Measurements from ENCODE around the gene PAPPA.

PAPPA gene

GRCh38 chr9:116422119-116422979 is 268.8 kb downstream of the PAPPA start:
- no peaks in the 10 kb centered on the region for H3K4me1 ChIP-seq (ENCODE audit: control insufficient read depth, insufficient read depth, low read length)
- H3K4me3 ChIP-seq (ENCODE audit: low read depth, low read length) = no peak overlapping the region
- no peak for TF ChIP-seq ZNF623 (tag by site-specific recombination; IDR thresholded peaks at IDR 0.05)
- TF ChIP-seq ZNF202 (tag by site-specific recombination; IDR thresholded peaks at IDR 0.05; ENCODE audit: borderline replicate concordance) = no peak
- POLR2A ChIA-PET = no interaction called here
- H3K9me3 ChIP-seq (ENCODE audit: control insufficient read depth, insufficient read depth, low read depth, low read length) = no peaks in the 10 kb centered on the region
- H3K36me3 ChIP-seq (ENCODE audit: control insufficient read depth in 2 of 2, insufficient read depth in 1 of 2, low read length in 2 of 2) = peaks cover 0 to 3% of the 10 kb centered on the region in 2 experiments; a peak in 1 of 3 replicates
- no peak overlapping the region for H3K27ac ChIP-seq (ENCODE audit: extremely low read depth, low read depth, low read length)
- CTCF ChIA-PET = interaction anchor here (0.9 to 1.2 kb wide), 2 partner anchors 239 to 273 kb away, joined by 3 read pairs; no protein-coding TSS in a partner anchor

- Histone ChIP-seq H3K4me1 (ENCODE audit: control insufficient read depth, insufficient read depth, low read length) (no peaks in the 10 kb centered on the region), H3K36me3 (ENCODE audit: control insufficient read depth in 2 of 2, insufficient read depth in 1 of 2, low read length in 2 of 2) (peaks cover 0 to 3% of the 10 kb centered on the region in 2 experiments; a peak in 1 of 3 replicates), H3K4me3 (ENCODE audit: low read depth, low read length) (no peak overlapping the region), H3K9me3 (ENCODE audit: control insufficient read depth, insufficient read depth, low read depth, low read length) (no peaks in the 10 kb centered on the region), H3K27ac (ENCODE audit: extremely low read depth, low read depth, low read length) (no peak overlapping the region)
- no peak for TF ChIP-seq TRIM28 (IDR thresholded peaks at IDR 0.05; ENCODE audit: borderline replicate concordance, low read length)
- TF ChIP-seq SCRT1 (tag by site-specific recombination; IDR thresholded peaks at IDR 0.05; ENCODE audit: borderline replicate concordance) = no peak
- no peak for TF ChIP-seq SP3 (tag by site-specific recombination; IDR thresholded peaks at IDR 0.05)
- no peak for TF ChIP-seq ZFP69B (tag by site-specific recombination; IDR thresholded peaks at IDR 0.05)
- no peak for TF ChIP-seq ZNF610 (tag by site-specific recombination; IDR thresholded peaks at IDR 0.05; ENCODE audit: borderline replicate concordance)
- no peak for TF ChIP-seq ZNF571 (tag by site-specific recombination; IDR thresholded peaks at IDR 0.05)
- TF ChIP-seq ZNF555 (tag by site-specific recombination; conservative IDR thresholded peaks at IDR 0.05) = no peak
- TF ChIP-seq HOXD13 (CRISPR knock-in tag; IDR thresholded peaks at IDR 0.05; ENCODE audit: borderline replicate concordance) = no peak
- TF ChIP-seq ZFP41 (tag by site-specific recombination; IDR thresholded peaks at IDR 0.05; ENCODE audit: borderline replicate concordance) = no peak
- TF ChIP-seq ZNF544 (tag by site-specific recombination; IDR thresholded peaks at IDR 0.05) = no peak
- TF ChIP-seq ZNF488 (tag by site-specific recombination; IDR thresholded peaks at IDR 0.05) = no peak
- TF ChIP-seq ZBTB8A (tag by site-specific recombination; IDR thresholded peaks at IDR 0.05) = no peak
- TF ChIP-seq ZBTB21 (tag by site-specific recombination; IDR thresholded peaks at IDR 0.05) = no peak
- no peak for TF ChIP-seq ZNF791 (tag by site-specific recombination; IDR thresholded peaks at IDR 0.05)
- TF ChIP-seq ZNF626 (tag by site-specific recombination; IDR thresholded peaks at IDR 0.05) = no peak
- TF ChIP-seq ZNF530 (tag by site-specific recombination; IDR thresholded peaks at IDR 0.05; ENCODE audit: low read depth) = no peak
- CTCF ChIA-PET = interaction anchor here (0.8 to 1.2 kb wide), 2 partner anchors 76 to 238 kb away, joined by 3 to 5 read pairs; no protein-coding TSS in a partner anchor
- POLR2A ChIA-PET = no interaction called here
Measured at GRCh38 chr9:116423149-116423548, 269.6 kb downstream of the PAPPA start.

GRCh38 chr9:116425244-116425643 is 271.7 kb downstream of the PAPPA start:
- Histone ChIP-seq H3K9me3 (ENCODE audit: control insufficient read depth, insufficient read depth, low read depth, low read length) (no peaks in the 10 kb centered on the region), H3K4me3 (ENCODE audit: low read depth, low read length) (no peak overlapping the region), H3K27ac (ENCODE audit: extremely low read depth, low read depth, low read length) (no peak overlapping the region), H3K4me1 (ENCODE audit: control insufficient read depth, insufficient read depth, low read length) (no peaks in the 10 kb centered on the region), H3K36me3 (ENCODE audit: control insufficient read depth in 2 of 2, insufficient read depth in 1 of 2, low read length in 2 of 2) (peaks cover 0 to 3% of the 10 kb centered on the region in 2 experiments; a peak in 1 of 3 replicates)
- CTCF ChIA-PET = no interaction called here
- POLR2A ChIA-PET = no interaction called here
- no peak for TF ChIP-seq KLF1 (tag by site-specific recombination; IDR thresholded peaks at IDR 0.05)
- no peak for TF ChIP-seq ZBTB48 (tag by site-specific recombination; IDR thresholded peaks at IDR 0.05)
- TF ChIP-seq ZNF449 (tag by site-specific recombination; IDR thresholded peaks at IDR 0.05) = no peak
- no peak for TF ChIP-seq ZNF248 (tag by site-specific recombination; IDR thresholded peaks at IDR 0.05)
- no peak for TF ChIP-seq HOXA7 (CRISPR knock-in tag; IDR thresholded peaks at IDR 0.05; ENCODE audit: borderline replicate concordance)
- TF ChIP-seq ZNF664 (tag by site-specific recombination; IDR thresholded peaks at IDR 0.05) = no peak
- no peak for TF ChIP-seq ELK4 (IDR thresholded peaks at IDR 0.05; ENCODE audit: borderline replicate concordance, low read depth, low read length)
- no peak for TF ChIP-seq ZNF843 (tag by site-specific recombination; IDR thresholded peaks at IDR 0.05)
- TF ChIP-seq ZNF341 (tag by site-specific recombination; IDR thresholded peaks at IDR 0.05; ENCODE audit: low read depth) = no peak
- TF ChIP-seq MYNN (tag by site-specific recombination; IDR thresholded peaks at IDR 0.05; ENCODE audit: borderline replicate concordance) = no peak
- no peak for TF ChIP-seq BCL11B (tag by site-specific recombination; IDR thresholded peaks at IDR 0.05; ENCODE audit: low read depth)
- no peak for TF ChIP-seq ZNF701 (tag by site-specific recombination; IDR thresholded peaks at IDR 0.05)
- no peak for TF ChIP-seq ZNF747 (tag by site-specific recombination; IDR thresholded peaks at IDR 0.05)

All from HEK293 (cell line).